ENCODE results near the gene LECT2.

The LECT2 gene

GRCh38 chr5:135971701-135972100, 16.9 kb upstream of the LECT2 start:
- FAIRE-seq (no peak), DNase-seq (ENCODE audit: insufficient read length, low spot score) (no peak)
- TF ChIP-seq PAX5 (IDR thresholded peaks at IDR 0.05; ENCODE audit: insufficient read depth, low read length, severe bottlenecking), result no peak
- no peak for TF ChIP-seq POLR2A (IDR thresholded peaks at IDR 0.05; ENCODE audit: low read depth, low read length)
- no peak for TF ChIP-seq POU2F2 (IDR thresholded peaks at IDR 0.05; ENCODE audit: low read depth, low read length)
- TF ChIP-seq POLR2AphosphoS5 (IDR thresholded peaks at IDR 0.05; ENCODE audit: low read depth, low read length), result no peak
- TF ChIP-seq SPI1 (IDR thresholded peaks at IDR 0.05; ENCODE audit: low read depth, low read length), result no peak
- TF ChIP-seq TAF1 (IDR thresholded peaks at IDR 0.05; ENCODE audit: low read depth, low read length), result no peak

GRCh38 chr5:135966790-135967189, 12.0 kb upstream of the LECT2 start:
- no peak for TF ChIP-seq SPI1 (IDR thresholded peaks at IDR 0.05; ENCODE audit: low read depth, low read length)
- no peak for TF ChIP-seq POLR2A (IDR thresholded peaks at IDR 0.05; ENCODE audit: low read depth, low read length)
- no peak for TF ChIP-seq PAX5 (IDR thresholded peaks at IDR 0.05; ENCODE audit: insufficient read depth, low read length, severe bottlenecking)
- no peak for TF ChIP-seq TAF1 (IDR thresholded peaks at IDR 0.05; ENCODE audit: low read depth, low read length)
- TF ChIP-seq POU2F2 (IDR thresholded peaks at IDR 0.05; ENCODE audit: low read depth, low read length), result no peak
- TF ChIP-seq POLR2AphosphoS5 (IDR thresholded peaks at IDR 0.05; ENCODE audit: low read depth, low read length), result no peak
- DNase-seq (ENCODE audit: insufficient read length, low spot score) (no peak), FAIRE-seq (no peak)

- DNase-seq (ENCODE audit: insufficient read length, low spot score), result no peak
- TF ChIP-seq TAF1 (IDR thresholded peaks at IDR 0.05; ENCODE audit: low read depth, low read length) (no peak), POLR2AphosphoS5 (IDR thresholded peaks at IDR 0.05; ENCODE audit: low read depth, low read length) (no peak), POLR2A (IDR thresholded peaks at IDR 0.05; ENCODE audit: low read depth, low read length) (no peak), POU2F2 (IDR thresholded peaks at IDR 0.05; ENCODE audit: low read depth, low read length) (no peak), SPI1 (IDR thresholded peaks at IDR 0.05; ENCODE audit: low read depth, low read length) (no peak), PAX5 (IDR thresholded peaks at IDR 0.05; ENCODE audit: insufficient read depth, low read length, severe bottlenecking) (no peak)
- no peak for FAIRE-seq
Observed at GRCh38 chr5:135966165-135966564, 11.4 kb upstream of the LECT2 start.

GRCh38 chr5:135965504-135965903, 10.7 kb upstream of the LECT2 start:
- DNase-seq (ENCODE audit: insufficient read length, low spot score) (no peak), FAIRE-seq (no peak)
- TF ChIP-seq POU2F2 (IDR thresholded peaks at IDR 0.05; ENCODE audit: low read depth, low read length) (no peak), SPI1 (IDR thresholded peaks at IDR 0.05; ENCODE audit: low read depth, low read length) (no peak), PAX5 (IDR thresholded peaks at IDR 0.05; ENCODE audit: insufficient read depth, low read length, severe bottlenecking) (no peak), TAF1 (IDR thresholded peaks at IDR 0.05; ENCODE audit: low read depth, low read length) (no peak), POLR2AphosphoS5 (IDR thresholded peaks at IDR 0.05; ENCODE audit: low read depth, low read length) (no peak), POLR2A (IDR thresholded peaks at IDR 0.05; ENCODE audit: low read depth, low read length) (no peak)

GRCh38 chr5:135964670-135965320, 10.0 kb upstream of the LECT2 start:
- TF ChIP-seq POU2F2 (IDR thresholded peaks at IDR 0.05; ENCODE audit: low read depth, low read length) (no peak), POLR2AphosphoS5 (IDR thresholded peaks at IDR 0.05; ENCODE audit: low read depth, low read length) (no peak), SPI1 (IDR thresholded peaks at IDR 0.05; ENCODE audit: low read depth, low read length) (peak; percentile 52), TAF1 (IDR thresholded peaks at IDR 0.05; ENCODE audit: low read depth, low read length) (no peak), PAX5 (IDR thresholded peaks at IDR 0.05; ENCODE audit: insufficient read depth, low read length, severe bottlenecking) (no peak), POLR2A (IDR thresholded peaks at IDR 0.05; ENCODE audit: low read depth, low read length) (no peak)
- DNase-seq (ENCODE audit: insufficient read length, low spot score) (no peak), FAIRE-seq (no peak)

GRCh38 chr5:135955525-135955924, 742 bp upstream of the LECT2 start:
- TF ChIP-seq POLR2A (IDR thresholded peaks at IDR 0.05; ENCODE audit: low read depth, low read length), result no peak
- TF ChIP-seq SPI1 (IDR thresholded peaks at IDR 0.05; ENCODE audit: low read depth, low read length), result peak; percentile 86
- no peak for DNase-seq (ENCODE audit: insufficient read length, low spot score)
- peak; percentile 33 for FAIRE-seq

GRCh38 chr5:135953850-135954249, 933 bp downstream of the LECT2 start:
- FAIRE-seq (no peak), DNase-seq (ENCODE audit: insufficient read length, low spot score) (no peak)
- TF ChIP-seq POLR2A (IDR thresholded peaks at IDR 0.05; ENCODE audit: low read depth, low read length), result no peak
- TF ChIP-seq PAX5 (IDR thresholded peaks at IDR 0.05; ENCODE audit: insufficient read depth, low read length, severe bottlenecking), result no peak
- no peak for TF ChIP-seq POLR2AphosphoS5 (IDR thresholded peaks at IDR 0.05; ENCODE audit: low read depth, low read length)
- no peak for TF ChIP-seq POU2F2 (IDR thresholded peaks at IDR 0.05; ENCODE audit: low read depth, low read length)
- no peak for TF ChIP-seq SPI1 (IDR thresholded peaks at IDR 0.05; ENCODE audit: low read depth, low read length)
- TF ChIP-seq TAF1 (IDR thresholded peaks at IDR 0.05; ENCODE audit: low read depth, low read length), result no peak

- DNase-seq (ENCODE audit: insufficient read length, low spot score) (no peak), FAIRE-seq (no peak)
- TF ChIP-seq SPI1 (IDR thresholded peaks at IDR 0.05; ENCODE audit: low read depth, low read length) (no peak), POU2F2 (IDR thresholded peaks at IDR 0.05; ENCODE audit: low read depth, low read length) (no peak), TAF1 (IDR thresholded peaks at IDR 0.05; ENCODE audit: low read depth, low read length) (no peak), POLR2A (IDR thresholded peaks at IDR 0.05; ENCODE audit: low read depth, low read length) (no peak), PAX5 (IDR thresholded peaks at IDR 0.05; ENCODE audit: insufficient read depth, low read length, severe bottlenecking) (no peak), POLR2AphosphoS5 (IDR thresholded peaks at IDR 0.05; ENCODE audit: low read depth, low read length) (no peak)
Observed at GRCh38 chr5:135952683-135953082, 2.1 kb downstream of the LECT2 start.

- FAIRE-seq (no peak), DNase-seq (ENCODE audit: insufficient read length, low spot score) (no peak)
- TF ChIP-seq POLR2AphosphoS5 (IDR thresholded peaks at IDR 0.05; ENCODE audit: low read depth, low read length), result no peak
- TF ChIP-seq POU2F2 (IDR thresholded peaks at IDR 0.05; ENCODE audit: low read depth, low read length), result no peak
- no peak for TF ChIP-seq SPI1 (IDR thresholded peaks at IDR 0.05; ENCODE audit: low read depth, low read length)
- TF ChIP-seq TAF1 (IDR thresholded peaks at IDR 0.05; ENCODE audit: low read depth, low read length), result no peak
- TF ChIP-seq POLR2A (IDR thresholded peaks at IDR 0.05; ENCODE audit: low read depth, low read length), result no peak
- no peak for TF ChIP-seq PAX5 (IDR thresholded peaks at IDR 0.05; ENCODE audit: insufficient read depth, low read length, severe bottlenecking)
Observed at GRCh38 chr5:135951807-135952206, 3.0 kb downstream of the LECT2 start.

GRCh38 chr5:135951257-135951656, 3.5 kb downstream of the LECT2 start:
- DNase-seq (ENCODE audit: insufficient read length, low spot score), result no peak
- FAIRE-seq, result no peak
- TF ChIP-seq TAF1 (IDR thresholded peaks at IDR 0.05; ENCODE audit: low read depth, low read length) (no peak), POLR2A (IDR thresholded peaks at IDR 0.05; ENCODE audit: low read depth, low read length) (no peak), SPI1 (IDR thresholded peaks at IDR 0.05; ENCODE audit: low read depth, low read length) (no peak), POLR2AphosphoS5 (IDR thresholded peaks at IDR 0.05; ENCODE audit: low read depth, low read length) (no peak), POU2F2 (IDR thresholded peaks at IDR 0.05; ENCODE audit: low read depth, low read length) (no peak), PAX5 (IDR thresholded peaks at IDR 0.05; ENCODE audit: insufficient read depth, low read length, severe bottlenecking) (no peak)

Data from GM12891 (cell line).